Gastrocnemius medialis (tissue), 4 donors: ENCODE data around the gene COMMD7. TPM values are rescaled to one million over a fixed set of nuclear protein-coding genes. Genes with fewer than 3 reads are reported as not detected.

Source experiments
- ATAC-seq, 2 donors: fragments of 150-250 bp; one replicate each; pipeline ENCODE4 v1.9.1; 2016
- DNase-seq, 2 donors: peaks; one replicate each; pipeline ENCODE4 v3.0.0-alpha.2; 2019
- H3K27ac ChIP-seq, 4 donors: fragments of 200-600 bp; sonication (generic); 1 replicate in 1 of 4; 2 replicates in 3 of 4; pipeline ENCODE4 v1.5.1; 2016 to 2018; ENCODE audit warnings: mild to moderate bottlenecking in 2 of 4, moderate library complexity in 1 of 4
- H3K27me3 ChIP-seq, 3 donors: fragments of 200-600 bp; sonication (generic) in 2 of 3; 1 replicate in 1 of 3; 2 replicates in 2 of 3; pipeline versions ENCODE4 v1.5.1 to v1.6.0; 2016 to 2019; ENCODE audit warnings: mild to moderate bottlenecking in 1 of 3, moderate library complexity in 1 of 3
- H3K36me3 ChIP-seq, 2 donors: fragments of 200-600 bp; sonication (generic) in 1 of 2; one replicate each; pipeline ENCODE4 v1.5.1; 2017 to 2018
- H3K4me1 ChIP-seq, 2 donors: fragments of 200-600 bp; sonication (generic) in 1 of 2; one replicate each; pipeline ENCODE4 v1.5.1; 2016 to 2017; ENCODE audit warnings: mild to moderate bottlenecking in 2 of 2
- H3K4me3 ChIP-seq, 4 donors: fragments of 200-600 bp; sonication (generic) in 3 of 4; 1 replicate in 1 of 4; 2 replicates in 3 of 4; pipeline ENCODE4 v1.5.1; 2016 to 2019; ENCODE audit warnings: mild to moderate bottlenecking in 2 of 4
- H3K9me3 ChIP-seq, 3 donors: fragments of 200-600 bp; sonication (generic) in 2 of 3; 1 replicate in 1 of 3; 2 replicates in 2 of 3; pipeline ENCODE4 v1.5.1; 2016 to 2019
- POLR2A ChIP-seq, 2 donors: fragments of 450-650 bp; IDR thresholded peaks; one replicate each; pipeline ENCODE4 v1.6.1; 2017; ENCODE audit warnings: antibody characterized with exemption in 2 of 2, mild to moderate bottlenecking in 2 of 2, moderate library complexity in 2 of 2
- in situ Hi-C, 4 donors: fragments of 200-750 bp; cut with MboI; loops; one replicate each; pipeline versions ENCODE4 v1.15.0 to v1.8.0; 2017; ENCODE audit warnings: low sequenced_read_pairs in 4 of 4
- intact Hi-C: fragments of 100-400 bp; cut with DNase I; formaldehyde crosslinking; loops from one replicate; pipeline ENCODE4 v1.15.1; 2023; ENCODE audit warnings: low total_unique reads
- total RNA-seq, 4 donors: library from RNA; depleted of rRNA; stranded (reverse); fragments of >200 nt; gene quantifications; one replicate each; pipeline versions ENCODE4 v1.1.0 to v1.2.3, GENCODE V29; 2016
- TF ChIP-seq, protein P1 (sequence below), 5 experiments: fragments of 450-650 bp in 3 of 5; fragments of 200-600 bp in 2 of 5; sonication (generic) in 2 of 5; IDR thresholded peaks in 4 of 5; conservative IDR thresholded peaks in 1 of 5; 1 replicate in 4 of 5; 2 replicates in 1 of 5; pipeline ENCODE4 v1.5.1; 2016 to 2019; ENCODE audit warnings: antibody characterized with exemption in 5 of 5, mild to moderate bottlenecking in 3 of 5, moderate library complexity in 3 of 5

Gene COMMD7
- total RNA-seq, 4 donors from 2014 or later, result 12.2 to 22.6 (median 15.8) TPM

DNA sequence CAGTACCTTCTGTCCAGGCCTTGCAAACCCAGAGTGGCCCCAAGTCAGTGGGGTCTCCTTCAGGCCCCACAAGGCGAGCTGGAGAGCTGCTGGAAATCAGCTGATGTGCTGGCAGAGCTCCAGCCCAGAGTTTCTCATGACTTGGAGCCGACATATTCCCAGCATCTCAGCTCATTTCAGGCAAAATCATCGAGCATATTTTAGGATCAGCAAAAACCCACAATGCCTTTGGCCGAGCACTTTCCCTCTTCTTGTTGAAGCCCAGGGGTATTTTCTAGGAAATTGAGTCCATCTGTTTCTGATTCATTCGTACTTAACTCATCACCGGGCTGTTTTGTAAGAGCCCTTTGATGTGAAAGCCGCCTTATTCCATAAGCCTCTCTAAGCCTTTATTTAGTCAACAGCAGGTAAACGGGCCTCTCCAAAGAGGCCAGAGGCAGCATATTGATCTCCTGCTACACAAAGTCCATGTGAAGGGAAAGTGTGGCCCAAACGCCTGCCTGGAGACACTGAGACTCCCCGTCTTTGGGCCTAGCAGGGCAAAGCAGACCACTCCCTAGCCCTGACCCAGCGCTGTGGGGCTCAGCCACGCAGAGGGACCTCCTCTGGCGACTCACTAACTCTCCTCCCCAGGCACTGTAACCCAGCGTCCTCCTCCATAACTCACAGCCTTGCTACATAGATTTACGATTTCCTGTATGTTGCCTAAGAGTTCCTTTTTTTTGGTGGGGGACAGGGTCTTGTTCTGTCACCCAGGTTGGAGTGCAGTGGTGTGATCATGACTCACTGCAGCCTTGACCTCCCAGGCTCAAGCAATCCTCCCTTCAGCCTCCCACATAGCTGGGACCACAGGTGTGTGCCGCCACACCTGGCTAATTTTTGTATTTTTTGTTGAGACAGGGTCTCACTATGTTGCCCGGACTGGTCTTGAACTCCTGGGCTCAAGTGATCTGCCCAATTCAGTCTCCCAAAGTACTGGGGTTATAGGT is 57.4 kb downstream of the COMMD7 start:
- no peaks in the 10 kb centered on the region for H3K9me3 ChIP-seq
- intact Hi-C loops, result no loop called here
- no peaks in the 10 kb centered on the region for H3K4me1 ChIP-seq
- H3K27me3 ChIP-seq, result no peaks in the 10 kb centered on the region
- ATAC-seq, result peak in 1 of 2 donors; percentile 39
- DNase-seq, result no peak
- no peaks in the 10 kb centered on the region for H3K36me3 ChIP-seq
- TF ChIP-seq, protein P1, sequence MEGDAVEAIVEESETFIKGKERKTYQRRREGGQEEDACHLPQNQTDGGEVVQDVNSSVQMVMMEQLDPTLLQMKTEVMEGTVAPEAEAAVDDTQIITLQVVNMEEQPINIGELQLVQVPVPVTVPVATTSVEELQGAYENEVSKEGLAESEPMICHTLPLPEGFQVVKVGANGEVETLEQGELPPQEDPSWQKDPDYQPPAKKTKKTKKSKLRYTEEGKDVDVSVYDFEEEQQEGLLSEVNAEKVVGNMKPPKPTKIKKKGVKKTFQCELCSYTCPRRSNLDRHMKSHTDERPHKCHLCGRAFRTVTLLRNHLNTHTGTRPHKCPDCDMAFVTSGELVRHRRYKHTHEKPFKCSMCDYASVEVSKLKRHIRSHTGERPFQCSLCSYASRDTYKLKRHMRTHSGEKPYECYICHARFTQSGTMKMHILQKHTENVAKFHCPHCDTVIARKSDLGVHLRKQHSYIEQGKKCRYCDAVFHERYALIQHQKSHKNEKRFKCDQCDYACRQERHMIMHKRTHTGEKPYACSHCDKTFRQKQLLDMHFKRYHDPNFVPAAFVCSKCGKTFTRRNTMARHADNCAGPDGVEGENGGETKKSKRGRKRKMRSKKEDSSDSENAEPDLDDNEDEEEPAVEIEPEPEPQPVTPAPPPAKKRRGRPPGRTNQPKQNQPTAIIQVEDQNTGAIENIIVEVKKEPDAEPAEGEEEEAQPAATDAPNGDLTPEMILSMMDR (IDR thresholded peaks at IDR 0.05 in 4 of 5, conservative IDR thresholded peaks at IDR 0.05 in 1 of 5), result no peak
- no peak for TF ChIP-seq POLR2A (IDR thresholded peaks at IDR 0.05)
- in situ Hi-C loops, result no loop called here
- H3K27ac ChIP-seq, result no peak overlapping the region
- no peak overlapping the region for H3K4me3 ChIP-seq

DNA sequence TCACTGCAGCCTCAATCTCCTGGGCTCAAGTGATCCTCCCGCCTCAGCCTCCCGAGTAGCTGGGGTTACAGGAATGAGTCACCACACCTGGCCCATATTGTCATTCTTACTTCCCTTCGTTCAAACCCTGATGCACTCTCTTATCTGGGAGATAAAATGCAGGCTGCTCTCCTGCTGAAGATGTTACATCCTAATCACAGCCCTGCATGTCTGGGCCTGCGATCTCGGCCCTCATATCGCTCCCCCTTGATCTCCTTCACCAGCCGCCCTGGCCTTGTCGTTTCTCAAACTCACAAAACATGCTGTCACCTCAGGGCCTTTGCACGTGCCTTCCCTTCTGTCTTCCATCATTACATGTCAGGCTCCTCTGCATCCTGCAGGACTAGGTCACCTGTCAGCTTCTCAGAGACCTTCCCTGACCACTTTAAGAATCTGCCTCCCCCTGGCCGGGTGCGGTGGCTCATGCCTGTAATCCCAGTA is 60.7 kb downstream of the COMMD7 start:
- in situ Hi-C loops (no loop called here), intact Hi-C loops (no loop called here)
- Histone ChIP-seq H3K4me1 (no peaks in the 10 kb centered on the region), H3K27me3 (no peaks in the 10 kb centered on the region), H3K9me3 (no peaks in the 10 kb centered on the region), H3K36me3 (no peaks in the 10 kb centered on the region), H3K27ac (no peak overlapping the region), H3K4me3 (no peak overlapping the region)
- no peak for TF ChIP-seq POLR2A (IDR thresholded peaks at IDR 0.05)
- TF ChIP-seq, protein P1 (IDR thresholded peaks at IDR 0.05 in 4 of 5, conservative IDR thresholded peaks at IDR 0.05 in 1 of 5), result no peak
- ATAC-seq, result no peak
- no peak for DNase-seq

GRCh38 chr20:32681175-32682084 is 61.8 kb downstream of the COMMD7 start:
- Histone ChIP-seq H3K4me3 (no peak overlapping the region), H3K27ac (no peak overlapping the region), H3K27me3 (no peaks in the 10 kb centered on the region), H3K9me3 (no peaks in the 10 kb centered on the region), H3K4me1 (no peaks in the 10 kb centered on the region), H3K36me3 (no peaks in the 10 kb centered on the region)
- in situ Hi-C loops (no loop called here), intact Hi-C loops (no loop called here)
- no peak for TF ChIP-seq POLR2A (IDR thresholded peaks at IDR 0.05)
- ATAC-seq (no peak), DNase-seq (no peak)

DNA sequence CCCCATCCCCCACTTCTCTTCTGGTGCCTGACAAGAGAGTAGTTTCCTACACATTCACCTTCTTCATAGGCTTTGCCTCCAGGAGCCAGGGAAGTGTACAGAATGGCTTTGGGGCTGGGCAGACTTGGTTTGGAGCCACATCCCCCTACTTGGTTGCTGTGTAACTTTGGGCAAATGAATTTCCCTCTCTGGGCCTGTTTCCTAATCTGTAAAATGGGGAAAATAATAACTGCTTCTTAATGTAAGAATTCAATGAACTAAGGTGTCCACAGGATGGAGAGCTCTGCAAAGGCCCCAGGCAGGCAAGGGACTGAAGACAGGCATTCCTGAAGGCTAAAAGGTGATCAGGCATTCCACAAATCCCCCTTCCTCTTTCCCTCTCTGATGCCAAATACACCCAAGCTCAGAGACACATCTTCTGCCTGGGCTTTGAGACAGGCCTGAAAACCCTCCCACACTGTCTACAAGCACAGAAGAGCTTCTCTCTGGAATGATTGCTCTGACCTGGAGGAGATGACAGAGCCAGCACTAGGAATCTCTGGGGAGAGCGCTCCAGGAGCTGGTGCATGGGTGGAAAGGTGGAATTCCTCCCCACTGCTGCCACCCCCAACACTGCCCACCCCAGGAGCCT is 62.6 kb downstream of the COMMD7 start:
- intact Hi-C loops, result no loop called here
- TF ChIP-seq POLR2A (IDR thresholded peaks at IDR 0.05), result no peak
- TF ChIP-seq, protein P1 (IDR thresholded peaks at IDR 0.05 in 4 of 5, conservative IDR thresholded peaks at IDR 0.05 in 1 of 5), result no peak

More for the DNA sequence above, 62.6 kb downstream of the COMMD7 start:
- no peaks in the 10 kb centered on the region for H3K36me3 ChIP-seq
- no peak overlapping the region for H3K27ac ChIP-seq
- ATAC-seq, result no peak
- H3K4me1 ChIP-seq, result no peaks in the 10 kb centered on the region
- H3K4me3 ChIP-seq, result no peak overlapping the region
- no peaks in the 10 kb centered on the region for H3K9me3 ChIP-seq
- in situ Hi-C loops, result no loop called here
- H3K27me3 ChIP-seq, result no peaks in the 10 kb centered on the region
- DNase-seq, result no peak
